Lower lobe of right lung (tissue), 2 donors: ENCODE data around the gene SYNE2. TPM values are rescaled to one million over a fixed set of nuclear protein-coding genes. Genes with fewer than 3 reads are reported as not detected.

Source experiments
- ATAC-seq, 2 donors: fragments of 200-7000 bp; cut with Tn5 transposase; one replicate each; pipeline ENCODE4 v1.9.1; 2020 to 2022; ENCODE audit warnings: mild to moderate bottlenecking in 2 of 2, moderate library complexity in 2 of 2
- DNase-seq: peaks from one replicate; pipeline ENCODE4 v3.0.0-alpha.2; 2020
- H3K27ac ChIP-seq: fragments of 200-600 bp; one replicate; pipeline ENCODE4 v1.8.0; 2022
- H3K27me3 ChIP-seq: fragments of 200-600 bp; one replicate; pipeline ENCODE4 v1.8.0; 2022; ENCODE audit warnings: low read depth
- H3K36me3 ChIP-seq: fragments of 200-600 bp; one replicate; pipeline ENCODE4 v1.8.0; 2022; ENCODE audit warnings: mild to moderate bottlenecking
- H3K4me1 ChIP-seq: fragments of 200-600 bp; one replicate; pipeline ENCODE4 v1.8.0; 2022
- H3K4me3 ChIP-seq: fragments of 200-600 bp; one replicate; pipeline ENCODE4 v1.8.0; 2022; ENCODE audit warnings: mild to moderate bottlenecking
- H3K9me3 ChIP-seq: fragments of 200-600 bp; one replicate; pipeline ENCODE4 v1.8.0; 2022
- intact Hi-C: fragments of 100-400 bp; cut with DNase I; formaldehyde crosslinking; loops from one replicate; pipeline ENCODE4 v1.11.0; 2022
- total RNA-seq: library from RNA; stranded (reverse); fragmentation: NEBNext Ultra II Directional; extraction: Animal tissue kit (Norgen Biotek cat#: 25700); gene quantifications from one replicate; pipeline ENCODE4 v1.2.1, GENCODE V29; 2021
- TF ChIP-seq, protein P1 (sequence below): fragments of 200-600 bp; IDR thresholded peaks from one replicate; pipeline ENCODE4 v1.8.0; 2022; ENCODE audit warnings: antibody characterized with exemption, mild to moderate bottlenecking
- donor health status: DM: no; HTN: yes; CAD: no; lungs with severe emphysema.

Gene SYNE2
- total RNA-seq, 1 donor from 2014 or later = 129 TPM

- intact Hi-C loops = no loop called here
- no peak for ATAC-seq
- TF ChIP-seq, protein P1, sequence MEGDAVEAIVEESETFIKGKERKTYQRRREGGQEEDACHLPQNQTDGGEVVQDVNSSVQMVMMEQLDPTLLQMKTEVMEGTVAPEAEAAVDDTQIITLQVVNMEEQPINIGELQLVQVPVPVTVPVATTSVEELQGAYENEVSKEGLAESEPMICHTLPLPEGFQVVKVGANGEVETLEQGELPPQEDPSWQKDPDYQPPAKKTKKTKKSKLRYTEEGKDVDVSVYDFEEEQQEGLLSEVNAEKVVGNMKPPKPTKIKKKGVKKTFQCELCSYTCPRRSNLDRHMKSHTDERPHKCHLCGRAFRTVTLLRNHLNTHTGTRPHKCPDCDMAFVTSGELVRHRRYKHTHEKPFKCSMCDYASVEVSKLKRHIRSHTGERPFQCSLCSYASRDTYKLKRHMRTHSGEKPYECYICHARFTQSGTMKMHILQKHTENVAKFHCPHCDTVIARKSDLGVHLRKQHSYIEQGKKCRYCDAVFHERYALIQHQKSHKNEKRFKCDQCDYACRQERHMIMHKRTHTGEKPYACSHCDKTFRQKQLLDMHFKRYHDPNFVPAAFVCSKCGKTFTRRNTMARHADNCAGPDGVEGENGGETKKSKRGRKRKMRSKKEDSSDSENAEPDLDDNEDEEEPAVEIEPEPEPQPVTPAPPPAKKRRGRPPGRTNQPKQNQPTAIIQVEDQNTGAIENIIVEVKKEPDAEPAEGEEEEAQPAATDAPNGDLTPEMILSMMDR = no peak
Observed at GRCh38 chr14:63960926-63961567, 108.2 kb downstream of the SYNE2 start.

GRCh38 chr14:63962906-63963305 lies 110.1 kb downstream of the SYNE2 start:
- Histone ChIP-seq H3K9me3 (no peaks in the 10 kb centered on the region), H3K4me3 (no peak overlapping the region), H3K36me3 (peaks cover 12% of the 10 kb centered on the region), H3K27ac (no peak overlapping the region), H3K27me3 (no peaks in the 10 kb centered on the region), H3K4me1 (no peaks in the 10 kb centered on the region)
- intact Hi-C loops = no loop called here
- TF ChIP-seq, protein P1 = no peak
- ATAC-seq (no peak), DNase-seq (no peak)

More at GRCh38 chr14:63960926-63961567, 108.2 kb downstream of the SYNE2 start:
- H3K4me1 ChIP-seq = no peaks in the 10 kb centered on the region
- H3K27me3 ChIP-seq = no peaks in the 10 kb centered on the region
- H3K36me3 ChIP-seq = peaks cover 10% of the 10 kb centered on the region
- H3K27ac ChIP-seq = no peak overlapping the region
- H3K4me3 ChIP-seq = no peak overlapping the region
- no peaks in the 10 kb centered on the region for H3K9me3 ChIP-seq
- no peak for DNase-seq

GRCh38 chr14:63963439-63963838 lies 110.6 kb downstream of the SYNE2 start:
- TF ChIP-seq, protein P1 = no peak
- Histone ChIP-seq H3K4me1 (no peaks in the 10 kb centered on the region), H3K27me3 (no peaks in the 10 kb centered on the region), H3K9me3 (no peaks in the 10 kb centered on the region), H3K4me3 (no peak overlapping the region), H3K36me3 (peaks cover 17% of the 10 kb centered on the region), H3K27ac (no peak overlapping the region)
- no peak for ATAC-seq
- intact Hi-C loops = no loop called here
- no peak for DNase-seq

DNA sequence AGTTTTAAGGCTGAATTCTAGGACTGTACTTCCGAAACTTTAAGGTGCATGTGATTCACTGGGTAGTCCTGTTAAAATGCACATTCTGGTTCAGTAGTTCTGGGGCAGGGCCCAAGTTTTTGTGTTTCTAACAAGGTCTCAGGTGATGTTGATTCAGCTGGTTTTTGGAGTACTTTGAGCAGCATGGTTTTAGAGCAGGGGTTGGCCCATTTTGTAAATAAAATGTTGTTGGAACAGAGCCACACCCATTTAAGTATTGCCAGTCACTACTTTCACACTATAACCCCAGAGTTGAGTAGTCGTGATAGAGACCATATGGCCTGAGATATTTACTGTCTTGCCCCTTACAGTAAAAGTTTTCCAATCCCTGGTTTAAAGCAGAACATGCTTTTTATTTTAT lies 111.3 kb downstream of the SYNE2 start:
- H3K36me3 ChIP-seq = peaks cover 17% of the 10 kb centered on the region
- no peaks in the 10 kb centered on the region for H3K4me1 ChIP-seq
- H3K27me3 ChIP-seq = no peaks in the 10 kb centered on the region
- no peak overlapping the region for H3K4me3 ChIP-seq
- no peaks in the 10 kb centered on the region for H3K9me3 ChIP-seq
- ATAC-seq (no peak), DNase-seq (no peak)
- intact Hi-C loops = no loop called here
- no peak overlapping the region for H3K27ac ChIP-seq
- TF ChIP-seq, protein P1 = no peak

DNA sequence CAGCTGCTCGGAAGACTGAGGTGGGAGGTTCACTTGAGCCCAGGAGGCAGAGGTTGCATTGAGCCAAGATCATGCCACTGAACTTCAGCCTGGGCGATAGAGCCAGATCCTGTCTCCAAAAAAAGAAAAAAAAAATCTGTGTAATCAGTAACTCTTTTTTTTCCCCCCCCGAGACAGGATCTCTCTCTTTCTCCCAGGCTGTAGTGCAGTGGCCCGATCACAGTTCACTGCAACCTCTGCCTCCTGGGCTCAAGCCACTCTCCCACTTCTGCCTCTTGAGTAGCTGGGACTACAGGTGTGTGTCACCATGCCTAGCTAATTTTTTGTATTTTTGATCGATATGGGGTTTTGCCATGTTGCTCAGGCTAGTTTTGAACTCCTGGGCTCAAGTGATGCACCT lies 113.6 kb downstream of the SYNE2 start:
- Histone ChIP-seq H3K4me3 (no peak overlapping the region), H3K36me3 (peaks cover 9% of the 10 kb centered on the region), H3K27ac (no peak overlapping the region), H3K27me3 (no peaks in the 10 kb centered on the region), H3K4me1 (no peaks in the 10 kb centered on the region), H3K9me3 (no peaks in the 10 kb centered on the region)
- ATAC-seq (no peak), DNase-seq (no peak)
- intact Hi-C loops = no loop called here
- TF ChIP-seq, protein P1 = no peak
